Uterus (tissue), 4 donors: Measurements from ENCODE around the gene LLGL2. TPM values are rescaled to one million over a fixed set of nuclear protein-coding genes. Genes with fewer than 3 reads are reported as not detected.

Source experiments
- DNase-seq, 2 donors: peaks; one replicate each; pipeline ENCODE4 v3.0.0-alpha.2; 2019 to 2020
- H3K27ac ChIP-seq, 2 donors: fragments of 200-600 bp; sonication (generic); 1 replicate in 1 of 2; 2 replicates in 1 of 2; pipeline ENCODE4 v1.5.1; 2016 to 2018
- H3K27me3 ChIP-seq, 2 donors: fragments of 200-600 bp; sonication (generic); one replicate each; pipeline ENCODE4 v1.5.1; 2018 to 2019; ENCODE audit warnings: control low read depth in 1 of 2
- H3K36me3 ChIP-seq, 2 donors: fragments of 200-600 bp; sonication (generic); one replicate each; pipeline ENCODE4 v1.5.1; 2019; ENCODE audit warnings: control low read depth in 1 of 2
- H3K4me1 ChIP-seq, 2 donors: fragments of 200-600 bp; sonication (generic); one replicate each; pipeline ENCODE4 v1.5.1; 2018 to 2019; ENCODE audit warnings: control low read depth in 1 of 2
- H3K4me3 ChIP-seq, 2 donors: fragments of 200-600 bp; sonication (generic); 1 replicate in 1 of 2; 2 replicates in 1 of 2; pipeline ENCODE4 v1.5.1; 2018 to 2019; ENCODE audit warnings: mild to moderate bottlenecking in 1 of 2
- H3K9me3 ChIP-seq, 2 donors: fragments of 200-600 bp; sonication (generic); one replicate each; pipeline ENCODE4 v1.5.1; 2019; ENCODE audit warnings: control low read depth in 1 of 2
- POLR2A ChIP-seq, 2 donors: fragments of 450-650 bp; IDR thresholded peaks; one replicate each; pipeline ENCODE4 v1.6.1; 2016; ENCODE audit warnings: antibody characterized with exemption in 2 of 2, mild to moderate bottlenecking in 1 of 2, moderate library complexity in 1 of 2
- intact Hi-C: fragments of 100-400 bp; cut with DNase I; formaldehyde crosslinking; loops from one replicate; pipeline ENCODE4 v1.15.1; 2023; ENCODE audit warnings: low total_unique reads
- total RNA-seq, 4 donors: library from RNA; depleted of rRNA in 3 of 4; stranded (reverse); fragments of >200 nt in 3 of 4; gene quantifications; one replicate each; pipeline versions ENCODE4 v1.1.0 to v1.2.4, GENCODE V29; 2014 to 2023
- TF ChIP-seq, protein P1 (sequence below), 4 experiments: fragments of 200-600 bp in 2 of 4; fragments of 450-650 bp in 2 of 4; sonication (generic) in 2 of 4; IDR thresholded peaks; one replicate each; pipeline ENCODE4 v1.5.1; 2016 to 2019; ENCODE audit warnings: antibody characterized with exemption in 4 of 4, mild to moderate bottlenecking in 2 of 4, moderate library complexity in 1 of 4
- donor health status: DM: yes; HTN: yes; CAD: no.

LLGL2 gene
- total RNA-seq, 4 donors from 2014 or later = 3.1 to 31.9 (median 14.0) TPM

DNA sequence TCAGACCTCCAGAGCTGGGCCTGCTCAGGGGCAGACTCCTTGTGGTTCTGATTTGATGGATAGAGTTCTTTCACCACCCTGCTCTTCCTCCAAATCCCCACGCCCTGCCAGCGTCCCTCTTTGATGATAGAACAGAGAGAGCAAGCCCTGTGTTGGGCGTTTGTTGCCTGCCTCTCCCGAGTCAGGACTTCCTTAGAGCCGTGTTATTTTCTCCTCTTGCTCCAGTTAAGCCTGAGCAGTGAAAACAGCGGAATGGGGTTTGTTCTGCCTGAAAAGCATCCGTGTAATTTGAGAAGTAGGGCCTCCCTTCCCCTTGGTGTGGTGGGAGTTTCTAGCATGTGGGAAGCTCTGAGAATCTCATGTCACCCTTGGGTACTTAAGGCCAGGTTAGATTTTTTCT, 47.0 kb upstream of the LLGL2 start:
- DNase-seq = no peak
- Histone ChIP-seq H3K36me3 (no peaks in the 10 kb centered on the region), H3K27me3 (no peaks in the 10 kb centered on the region), H3K27ac (no peak overlapping the region), H3K4me3 (no peak overlapping the region), H3K9me3 (no peaks in the 10 kb centered on the region), H3K4me1 (peaks cover 8 to 21% of the 10 kb centered on the region in 2 donors)
- TF ChIP-seq, protein P1, sequence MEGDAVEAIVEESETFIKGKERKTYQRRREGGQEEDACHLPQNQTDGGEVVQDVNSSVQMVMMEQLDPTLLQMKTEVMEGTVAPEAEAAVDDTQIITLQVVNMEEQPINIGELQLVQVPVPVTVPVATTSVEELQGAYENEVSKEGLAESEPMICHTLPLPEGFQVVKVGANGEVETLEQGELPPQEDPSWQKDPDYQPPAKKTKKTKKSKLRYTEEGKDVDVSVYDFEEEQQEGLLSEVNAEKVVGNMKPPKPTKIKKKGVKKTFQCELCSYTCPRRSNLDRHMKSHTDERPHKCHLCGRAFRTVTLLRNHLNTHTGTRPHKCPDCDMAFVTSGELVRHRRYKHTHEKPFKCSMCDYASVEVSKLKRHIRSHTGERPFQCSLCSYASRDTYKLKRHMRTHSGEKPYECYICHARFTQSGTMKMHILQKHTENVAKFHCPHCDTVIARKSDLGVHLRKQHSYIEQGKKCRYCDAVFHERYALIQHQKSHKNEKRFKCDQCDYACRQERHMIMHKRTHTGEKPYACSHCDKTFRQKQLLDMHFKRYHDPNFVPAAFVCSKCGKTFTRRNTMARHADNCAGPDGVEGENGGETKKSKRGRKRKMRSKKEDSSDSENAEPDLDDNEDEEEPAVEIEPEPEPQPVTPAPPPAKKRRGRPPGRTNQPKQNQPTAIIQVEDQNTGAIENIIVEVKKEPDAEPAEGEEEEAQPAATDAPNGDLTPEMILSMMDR (IDR thresholded peaks at IDR 0.05) = no peak
- no peak for TF ChIP-seq POLR2A (IDR thresholded peaks at IDR 0.05)
- intact Hi-C loops = no loop called here

DNA sequence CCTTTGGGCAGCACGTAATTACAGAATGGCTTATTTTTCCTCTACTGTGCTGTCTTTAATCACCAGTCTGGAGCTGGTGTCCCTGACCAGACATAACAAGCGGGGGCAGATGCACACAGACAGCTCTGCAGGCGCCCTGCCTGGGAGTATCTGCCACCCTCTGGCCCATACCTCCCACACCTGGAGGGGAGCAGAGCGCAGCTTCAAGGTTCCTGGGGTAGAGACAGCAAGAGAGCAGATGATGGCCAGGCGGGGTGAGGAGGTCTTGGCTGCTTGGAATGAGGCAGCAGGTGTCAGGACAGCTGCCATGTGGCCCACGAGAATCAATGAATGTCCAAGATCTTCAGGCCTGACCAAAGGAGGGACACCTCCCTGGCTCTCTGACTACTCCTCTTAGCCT, 45.2 kb upstream of the LLGL2 start:
- TF ChIP-seq, protein P1 (IDR thresholded peaks at IDR 0.05) = no peak
- no peak for TF ChIP-seq POLR2A (IDR thresholded peaks at IDR 0.05)
- no peak overlapping the region for H3K4me3 ChIP-seq
- no peaks in the 10 kb centered on the region for H3K9me3 ChIP-seq
- H3K4me1 ChIP-seq = peaks cover 8 to 20% of the 10 kb centered on the region in 2 donors
- intact Hi-C loops = no loop called here
- no peaks in the 10 kb centered on the region for H3K27me3 ChIP-seq
- H3K27ac ChIP-seq = no peak overlapping the region
- no peak for DNase-seq
- no peaks in the 10 kb centered on the region for H3K36me3 ChIP-seq

DNA sequence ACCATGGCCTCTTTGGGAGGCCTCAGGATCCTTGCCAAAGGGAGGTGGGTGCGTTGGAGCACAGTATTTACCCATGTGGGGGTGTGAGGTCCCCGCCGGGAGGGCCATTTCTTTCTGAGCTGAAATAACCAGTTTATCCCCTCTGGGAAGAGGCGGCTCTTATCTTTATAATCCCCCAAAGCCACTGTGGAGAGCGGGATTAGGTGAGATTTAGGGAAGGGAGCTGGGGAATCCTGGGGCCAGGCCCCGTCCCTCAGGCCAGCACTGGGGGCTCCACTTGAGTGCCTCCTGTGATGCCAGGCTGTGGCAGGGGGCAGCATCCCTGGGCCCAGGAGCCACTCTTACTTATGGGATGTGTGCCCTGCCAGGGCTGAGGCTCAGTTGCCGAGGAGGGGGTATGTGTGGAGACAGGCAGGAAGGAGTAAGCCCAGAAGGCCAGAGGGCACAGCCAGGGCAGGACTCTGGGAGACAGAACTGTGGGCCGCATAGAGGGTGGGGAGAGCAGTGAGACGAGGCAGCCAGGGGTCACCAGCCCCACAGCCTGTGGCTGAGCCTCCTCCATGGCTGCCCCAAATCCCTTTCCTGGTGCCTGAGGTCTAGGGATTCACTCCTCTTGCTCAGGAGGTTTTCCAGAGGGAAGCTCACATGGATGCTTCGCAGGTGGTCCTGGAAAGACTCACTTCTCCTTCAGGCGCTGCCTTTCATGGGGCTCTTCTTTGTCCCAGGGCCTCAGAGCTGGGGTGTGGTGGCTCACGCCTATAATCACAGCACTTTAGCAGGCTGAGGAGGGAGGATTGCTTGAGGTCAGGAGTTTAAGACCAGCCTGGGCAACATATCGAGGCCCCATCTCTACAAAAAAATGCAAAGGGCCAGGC, 44.1 kb upstream of the LLGL2 start:
- Histone ChIP-seq H3K27ac (no peak overlapping the region), H3K27me3 (no peaks in the 10 kb centered on the region), H3K36me3 (no peaks in the 10 kb centered on the region), H3K4me3 (no peak overlapping the region), H3K4me1 (peaks cover 8% of the 10 kb centered on the region in 2 donors), H3K9me3 (no peaks in the 10 kb centered on the region)
- DNase-seq = no peak
- intact Hi-C loops = no loop called here
- TF ChIP-seq, protein P1 (IDR thresholded peaks at IDR 0.05) = no peak
- TF ChIP-seq POLR2A (IDR thresholded peaks at IDR 0.05) = no peak

DNA sequence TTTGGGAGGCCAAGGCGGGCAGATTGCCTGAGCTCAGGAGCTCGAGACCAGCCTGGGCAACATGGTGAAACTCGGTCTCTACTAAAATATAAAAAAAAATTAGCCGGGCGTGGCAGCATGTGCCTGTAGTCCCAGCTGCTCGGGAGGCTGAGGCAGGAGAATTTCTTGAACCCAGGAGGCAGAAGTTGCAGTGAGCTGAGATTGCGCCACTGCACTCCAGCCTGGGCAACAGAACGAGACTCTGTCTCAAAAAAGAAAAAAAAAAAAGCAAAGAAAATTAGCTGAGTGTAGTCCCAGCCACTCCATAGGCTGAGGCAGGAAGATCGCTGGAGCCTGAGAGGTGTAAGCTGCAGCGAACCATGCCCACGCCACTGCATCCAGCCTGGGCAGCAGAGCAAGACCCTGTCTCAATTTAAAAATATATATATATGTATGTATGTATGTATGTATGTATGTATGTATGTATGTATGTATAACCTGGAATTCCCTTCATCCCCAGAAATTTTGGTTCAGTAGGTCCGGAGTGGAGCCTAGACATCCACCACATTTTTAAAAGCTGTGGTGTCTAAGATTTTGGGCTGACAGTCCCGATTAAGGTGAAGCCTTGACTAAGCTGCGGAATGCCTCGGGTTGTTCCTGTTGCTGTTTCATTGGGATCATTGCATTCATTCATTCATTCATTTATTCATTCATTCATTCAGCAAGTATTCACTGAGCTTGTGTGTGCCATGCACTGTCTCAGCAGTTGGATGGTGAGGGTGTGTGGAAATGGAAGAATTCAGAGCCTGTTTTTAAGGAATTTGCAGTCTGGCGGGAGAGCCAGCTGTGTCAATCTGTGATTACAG, 43.2 kb upstream of the LLGL2 start:
- Histone ChIP-seq H3K9me3 (no peaks in the 10 kb centered on the region), H3K36me3 (no peaks in the 10 kb centered on the region), H3K4me1 (no peaks in the 10 kb centered on the region), H3K27ac (no peak overlapping the region), H3K4me3 (no peak overlapping the region), H3K27me3 (no peaks in the 10 kb centered on the region)
- TF ChIP-seq, protein P1 (IDR thresholded peaks at IDR 0.05) = no peak
- TF ChIP-seq POLR2A (IDR thresholded peaks at IDR 0.05) = no peak
- DNase-seq = no peak
- intact Hi-C loops = no loop called here

DNA sequence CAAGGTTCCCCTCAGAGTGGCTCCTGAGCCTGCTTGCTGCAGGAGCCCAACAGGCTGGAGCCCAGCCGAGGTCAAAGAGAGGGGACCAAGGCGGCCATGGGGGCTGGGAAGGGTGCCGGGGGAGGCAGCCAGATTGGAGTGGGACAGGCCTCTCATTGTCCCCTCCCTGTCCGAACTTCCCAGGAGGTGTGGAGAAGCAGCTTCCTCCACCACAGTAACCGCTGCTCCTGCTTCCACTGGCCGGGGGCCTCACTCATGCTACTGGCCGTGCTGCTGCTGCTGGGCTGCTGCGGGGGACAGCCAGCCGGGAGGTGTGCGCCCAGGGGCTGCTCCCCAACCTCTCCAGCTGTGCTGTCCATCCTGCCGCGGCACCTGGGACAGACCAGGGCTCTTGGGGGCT, 39.8 kb upstream of the LLGL2 start:
- Histone ChIP-seq H3K27me3 (no peaks in the 10 kb centered on the region), H3K4me1 (no peaks in the 10 kb centered on the region), H3K9me3 (no peaks in the 10 kb centered on the region), H3K4me3 (no peak overlapping the region), H3K27ac (no peak overlapping the region), H3K36me3 (no peaks in the 10 kb centered on the region)
- DNase-seq = no peak
- no peak for TF ChIP-seq POLR2A (IDR thresholded peaks at IDR 0.05)
- TF ChIP-seq, protein P1 (IDR thresholded peaks at IDR 0.05) = no peak
- intact Hi-C loops = no loop called here
